Dermis microvascular lymphatic vessel endothelial cell (primary cell): Measurements from ENCODE around the gene RRP36. TPM values are rescaled to one million over a fixed set of nuclear protein-coding genes. Genes with fewer than 3 reads are reported as not detected.
"Not testable (repeated sequence)": the region's sequence is repeated elsewhere in the genome, so short reads cannot be mapped to it uniquely, and the experiment has no call there.

Source experiments
- DNase-seq, 2 donors: peaks; one replicate each; pipeline versions ENCODE4 v3.0.0 to v3.0.0-alpha.2; 2010; ENCODE audit warnings: low read depth in 2 of 2
- total RNA-seq: library from RNA; depleted of rRNA; stranded (reverse); fragments of >200 nt; gene quantifications from 2 replicates; pipeline ENCODE4 v1.2.1, GENCODE V29; 2014

The RRP36 gene
- total RNA-seq, 1 donor from 2014 or later: 84.3 TPM

DNA sequence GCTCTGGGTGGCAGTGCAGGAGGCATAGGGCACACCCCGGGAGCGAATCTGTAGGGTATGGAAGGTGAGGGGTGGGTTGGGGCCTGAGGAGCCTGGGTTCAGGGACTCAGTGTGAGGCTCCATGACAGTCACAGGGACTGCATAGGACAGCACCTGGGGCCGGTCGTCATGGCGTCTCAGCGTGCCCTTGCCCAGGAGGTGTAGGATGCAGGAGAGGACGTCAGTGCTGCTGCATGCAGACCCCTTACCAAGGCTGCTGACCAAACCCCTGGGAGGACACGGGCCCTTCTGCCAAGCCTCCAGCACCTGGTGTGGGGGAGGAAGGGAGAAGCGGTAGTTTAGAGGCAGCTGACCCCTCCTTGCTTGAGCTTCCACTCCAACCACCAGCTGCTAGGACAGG, 16.3 kb downstream of the RRP36 start:
- DNase-seq: no peak

DNA sequence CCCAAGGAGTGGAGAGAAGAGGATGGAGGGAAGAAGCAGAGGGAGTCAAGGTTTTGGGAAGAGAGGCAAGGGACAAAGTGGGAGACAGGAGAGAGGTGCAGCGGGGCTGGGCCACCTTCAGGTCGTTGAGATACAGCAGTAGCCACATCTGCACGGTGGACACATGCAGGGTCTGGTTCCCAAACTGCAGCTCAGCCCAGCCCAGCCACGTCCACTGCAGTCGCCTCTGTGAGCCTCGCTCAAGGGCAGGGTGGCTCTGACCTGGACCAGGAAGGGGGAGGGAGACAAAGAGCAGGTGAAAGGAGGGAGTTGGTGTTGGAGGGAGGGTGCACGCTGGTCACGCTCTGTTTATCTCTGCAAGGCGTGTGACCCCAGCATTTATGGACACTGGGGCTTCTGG, 17.3 kb downstream of the RRP36 start:
- no peak for DNase-seq

DNA sequence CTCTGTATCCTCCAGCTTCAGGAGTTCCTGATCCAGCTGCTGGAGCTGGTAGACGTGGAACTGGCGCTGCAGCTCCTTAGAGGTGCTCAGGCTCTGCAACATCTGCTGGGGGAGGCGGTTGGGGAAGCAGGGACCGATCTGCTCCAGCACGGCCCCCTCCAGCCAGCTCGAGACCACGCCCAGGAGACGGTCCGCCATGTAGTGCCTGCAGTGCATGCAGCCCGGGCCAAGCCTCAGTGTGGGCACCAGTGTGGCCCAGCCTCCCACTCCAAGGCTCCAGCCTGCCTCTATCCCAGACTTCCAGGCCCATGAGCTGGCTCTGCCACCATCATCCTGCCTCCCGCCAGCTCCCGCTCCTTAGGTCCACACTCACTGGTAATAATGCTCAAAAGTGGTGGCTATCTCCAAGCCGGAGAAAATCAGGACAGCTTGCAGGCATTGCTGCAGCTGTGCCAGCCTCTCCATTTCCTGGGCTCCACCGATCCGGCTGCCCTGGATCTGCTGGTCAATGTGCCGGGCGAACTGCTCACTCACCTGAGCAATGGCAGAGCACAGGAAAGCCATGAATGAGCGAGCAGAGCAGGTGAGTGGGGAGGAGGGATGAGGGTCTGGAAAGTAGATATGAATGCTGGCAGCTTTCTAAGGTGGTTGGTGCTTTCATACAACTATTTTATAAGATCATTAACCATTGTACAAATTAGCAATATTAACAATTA, 19.3 kb downstream of the RRP36 start:
- DNase-seq: no peak

DNA sequence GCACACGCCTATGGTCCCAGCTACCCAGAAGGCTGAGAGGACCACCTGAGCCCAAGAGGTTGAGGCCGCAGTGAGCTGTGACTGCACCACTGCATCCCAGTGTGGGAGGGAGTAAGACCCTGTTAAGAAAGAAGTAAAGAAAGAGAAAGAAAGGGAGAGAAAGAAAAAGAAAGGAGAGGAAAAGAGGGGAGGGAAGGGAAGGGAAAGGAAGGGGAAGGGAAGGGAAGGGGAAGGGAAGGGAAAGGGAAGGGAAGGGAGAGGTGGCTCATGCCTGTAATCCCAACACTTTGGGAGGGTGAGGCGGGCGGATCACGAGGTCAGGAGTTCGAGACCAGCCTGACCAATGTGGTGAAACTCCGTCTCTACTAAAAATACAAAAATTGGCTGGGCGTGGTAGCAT, 20.1 kb downstream of the RRP36 start:
- DNase-seq: not testable (repeated sequence)

DNA sequence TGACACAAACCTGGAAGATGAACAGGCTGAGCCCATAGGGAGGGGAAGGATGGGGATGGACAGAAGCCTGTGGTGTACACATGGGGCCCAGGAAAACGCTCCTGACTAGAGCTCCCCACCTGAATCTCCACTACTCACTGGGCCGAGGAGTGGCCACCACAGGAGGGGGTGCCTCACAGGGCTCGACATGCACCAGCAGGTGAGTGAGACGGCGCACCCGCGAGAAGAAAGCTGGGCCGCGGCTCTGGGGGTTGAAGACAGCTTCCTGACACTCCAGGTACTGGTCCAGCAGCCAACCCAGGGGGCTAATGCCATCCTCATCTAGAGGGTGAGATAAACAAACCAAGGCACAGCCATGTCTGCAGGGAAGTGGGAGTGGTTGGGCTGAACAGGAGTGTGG, 21.9 kb downstream of the RRP36 start:
- DNase-seq: no peak

DNA sequence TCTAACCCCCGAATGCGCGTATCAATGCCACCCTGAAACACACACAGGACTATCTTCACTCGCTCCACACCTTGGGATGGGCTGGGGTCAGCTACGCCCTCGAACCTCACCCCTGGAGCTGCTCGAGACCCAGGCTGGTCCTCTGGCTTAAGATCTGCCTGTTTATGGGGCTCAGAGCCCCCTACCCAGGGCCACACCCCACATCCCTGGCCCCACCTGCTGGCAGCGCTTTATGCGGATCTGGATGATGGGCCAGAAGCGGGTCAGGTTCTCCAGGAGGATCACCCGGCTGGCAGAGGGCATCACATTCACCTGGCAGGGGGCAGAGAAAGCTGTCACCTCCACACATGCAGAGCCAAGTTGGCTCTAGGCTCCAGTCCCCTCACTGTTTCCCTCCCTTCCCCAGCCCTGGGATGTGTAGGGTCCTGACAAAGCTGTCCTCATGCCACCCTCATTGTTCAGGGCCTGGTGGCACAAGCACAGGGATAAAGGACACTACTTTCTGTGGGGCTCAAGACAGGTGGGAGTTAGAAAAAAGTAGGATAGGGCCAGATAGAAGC, 24.0 kb downstream of the RRP36 start:
- no peak for DNase-seq

DNA sequence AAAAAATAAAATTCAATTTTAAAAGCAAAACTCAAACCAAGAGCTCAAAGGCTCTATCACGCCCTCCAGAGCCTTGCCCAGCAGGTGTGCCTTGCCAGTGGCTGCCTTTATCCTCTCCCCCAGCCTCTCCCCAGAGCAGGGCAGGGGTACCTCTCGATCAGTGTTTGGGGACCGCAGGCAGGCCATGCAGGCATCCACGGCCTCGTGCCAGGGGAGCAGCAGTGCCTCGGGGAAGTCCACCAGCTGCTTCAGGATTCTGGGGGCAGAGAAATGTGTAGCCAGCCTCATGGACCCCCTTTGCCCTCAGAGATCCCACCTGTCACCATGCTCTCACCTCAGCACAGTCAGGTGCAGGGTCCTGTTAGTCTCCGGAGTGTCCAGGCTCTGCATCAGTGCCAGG, 26.6 kb downstream of the RRP36 start:
- no peak for DNase-seq

DNA sequence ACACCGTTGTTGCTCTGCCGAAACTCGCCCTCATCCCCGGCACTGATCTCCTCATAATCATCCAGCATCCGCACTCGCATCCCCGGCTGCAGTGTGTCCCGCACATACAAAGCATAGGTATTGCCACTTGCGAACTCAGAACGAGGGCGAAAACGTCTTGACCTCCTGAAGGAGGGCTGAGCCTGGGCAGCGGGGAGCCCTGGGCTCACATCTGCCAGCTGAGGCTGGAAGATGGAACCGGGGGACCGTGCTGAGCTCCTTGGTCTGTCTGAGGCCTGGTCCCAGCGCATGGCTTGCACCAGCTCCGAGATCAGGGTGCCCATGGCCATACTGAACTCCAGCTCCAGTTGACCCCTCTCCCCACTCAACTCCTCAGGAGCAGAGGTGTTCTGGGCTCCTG, 29.6 kb downstream of the RRP36 start:
- no peak for DNase-seq

DNA sequence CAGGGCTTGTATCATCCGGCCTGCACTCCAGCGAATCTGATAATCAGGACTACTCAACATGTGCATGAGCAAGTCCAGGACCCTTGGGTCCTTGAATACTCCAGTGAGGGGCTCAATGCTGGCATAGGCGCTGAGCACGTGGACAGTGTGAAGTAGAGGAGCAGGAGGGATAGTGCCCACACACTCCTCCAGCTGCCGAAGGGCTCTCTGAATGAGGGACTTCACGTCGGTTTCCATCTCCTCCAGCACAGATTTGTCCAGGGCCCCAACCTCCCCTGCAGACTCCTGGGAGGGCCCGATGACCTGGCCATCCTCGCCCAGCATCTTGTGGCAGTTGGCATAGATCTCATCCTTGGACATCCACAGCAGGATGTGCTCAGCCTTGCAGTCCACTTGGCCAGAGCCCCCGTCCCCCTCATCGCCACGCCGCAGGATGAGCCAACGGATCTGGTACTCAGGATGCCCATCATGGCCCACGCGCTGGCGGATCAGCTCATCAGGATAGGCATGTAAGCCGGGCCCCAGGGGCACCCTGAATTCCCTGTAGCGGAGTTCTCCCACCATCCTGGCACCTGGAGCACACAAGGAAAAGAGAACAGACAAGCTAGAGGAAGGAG, 30.9 kb downstream of the RRP36 start:
- DNase-seq: no peak

DNA sequence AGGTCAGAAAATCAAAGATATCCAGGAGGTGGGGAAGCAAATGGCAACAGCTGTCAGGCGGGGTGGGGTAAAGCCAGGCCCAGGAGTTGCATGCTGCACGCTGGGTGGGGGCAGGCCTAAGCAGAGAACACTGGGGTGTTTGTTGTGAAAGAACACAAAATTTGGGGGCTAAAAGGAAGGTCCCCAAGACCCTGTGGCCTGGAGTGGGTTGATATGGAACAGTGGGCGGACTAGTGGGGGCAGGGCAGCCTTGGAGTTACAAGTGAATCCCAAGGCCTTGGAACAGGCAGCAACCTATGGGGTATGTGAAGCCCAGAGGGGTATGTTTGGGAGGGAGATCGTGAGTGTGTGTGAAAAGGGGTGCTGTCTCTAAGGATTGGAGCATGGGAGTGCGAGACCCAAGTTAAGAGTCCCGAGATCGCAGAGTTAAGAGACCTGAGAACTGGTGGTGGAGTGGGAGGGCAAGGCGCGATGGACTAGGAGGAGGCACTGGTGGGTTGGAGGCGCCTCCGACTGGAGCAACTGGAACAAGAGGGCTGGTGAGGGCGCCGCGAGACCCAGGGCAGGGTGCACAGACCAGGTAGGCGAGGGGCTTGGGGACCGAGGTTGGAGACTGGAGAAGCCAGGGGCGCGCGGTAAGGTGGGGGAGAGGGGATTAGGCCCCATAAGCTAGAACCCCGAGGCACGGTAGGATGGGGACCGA, 31.6 kb downstream of the RRP36 start:
- peak in 1 of 2 donors; percentile 39 for DNase-seq

DNA sequence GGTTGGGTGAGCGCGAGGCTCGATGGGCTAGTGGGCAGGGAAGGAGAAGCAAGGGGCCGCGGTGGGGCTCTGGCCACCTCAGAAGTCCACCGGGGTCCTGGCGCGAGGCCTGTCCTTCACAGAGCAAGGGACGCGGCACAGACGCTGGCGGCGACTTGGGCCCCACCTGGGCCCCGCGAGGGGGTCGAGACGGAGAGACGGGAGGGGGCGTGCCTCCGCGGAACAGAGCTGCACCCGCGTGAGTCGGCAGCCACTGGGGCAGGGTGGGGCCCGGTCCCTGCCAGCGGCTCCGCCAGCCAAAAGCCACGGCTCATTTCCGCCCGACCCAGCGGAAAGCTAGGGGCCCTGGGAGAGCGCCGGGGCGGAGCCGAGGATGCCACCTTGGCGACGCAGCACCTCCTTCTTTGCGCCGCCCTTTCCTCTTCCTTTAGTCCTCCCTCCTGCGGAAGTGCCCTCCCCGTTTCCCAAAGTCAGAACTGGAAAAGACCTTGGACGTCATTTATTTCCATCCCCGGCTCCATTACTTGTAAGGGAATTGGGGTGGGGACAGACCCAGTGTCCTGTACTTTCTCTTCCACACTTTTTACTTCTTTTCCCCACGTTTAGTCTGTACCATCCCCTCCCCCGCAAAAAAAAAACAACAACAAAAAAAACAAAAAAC, 32.3 kb downstream of the RRP36 start, which contains the start of gene CUL7:
Gene CUL7 (minus strand): TSS at position 307 of the 661 bp plus-strand sequence. CDS start 1,063 bp downstream, outside the sequence.
- peak; percentile 81 to 97 for DNase-seq

DNA sequence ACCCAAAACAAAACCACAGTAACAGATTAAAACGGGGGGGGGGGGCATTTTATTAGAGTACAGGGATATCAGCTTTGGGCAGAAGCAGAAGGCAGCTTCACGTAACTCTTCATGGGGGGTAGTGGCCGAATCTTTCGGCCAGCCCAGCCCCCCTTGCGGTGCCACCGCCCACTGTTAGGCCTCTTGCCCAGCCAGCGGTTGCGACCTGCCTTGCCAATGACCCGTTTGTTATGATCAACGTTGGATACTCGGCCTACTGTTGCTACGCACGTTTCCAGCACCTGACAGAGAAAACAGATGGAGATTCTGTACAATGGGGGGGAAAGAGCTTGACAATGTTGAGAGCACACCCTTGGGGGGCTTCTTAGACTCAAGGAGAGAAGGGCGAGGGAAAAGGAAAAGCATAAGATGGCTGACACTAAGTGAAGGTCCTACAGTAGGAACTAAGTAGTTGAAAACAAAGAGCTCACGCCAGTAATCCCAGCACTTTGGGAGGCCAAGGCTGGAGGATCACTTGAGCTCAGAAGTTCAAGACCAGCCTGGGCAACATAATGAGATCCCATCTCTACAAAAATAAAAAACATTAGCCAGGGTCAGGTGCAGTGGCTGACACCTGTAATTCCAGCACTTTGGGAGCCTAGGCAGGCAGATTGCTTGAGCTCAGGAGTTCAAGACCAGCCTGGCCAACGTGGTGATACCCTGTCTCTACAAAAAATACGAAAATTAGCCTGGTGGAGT, 33.0 kb downstream of the RRP36 start:
- peak; percentile 35 to 76 for DNase-seq

DNA sequence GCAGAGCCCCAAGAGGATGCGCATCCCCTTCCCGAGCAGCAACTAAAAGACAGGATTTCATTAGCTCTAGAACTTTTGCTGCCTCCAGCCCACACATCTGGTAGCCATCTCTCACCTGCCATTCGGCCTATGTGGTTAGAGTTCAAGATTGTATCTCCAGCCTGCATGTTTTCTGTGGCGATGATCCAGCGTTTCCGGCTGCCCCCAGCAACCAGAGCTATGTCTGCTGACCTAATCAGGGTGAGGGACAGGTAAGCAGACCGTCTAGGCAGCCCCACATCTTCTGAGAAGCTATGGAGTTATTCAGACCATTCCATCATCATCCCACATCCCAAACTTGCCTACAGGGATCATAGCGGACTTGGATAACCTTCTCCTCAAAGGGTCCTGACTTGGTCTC, 34.5 kb downstream of the RRP36 start:
- DNase-seq: no peak

DNA sequence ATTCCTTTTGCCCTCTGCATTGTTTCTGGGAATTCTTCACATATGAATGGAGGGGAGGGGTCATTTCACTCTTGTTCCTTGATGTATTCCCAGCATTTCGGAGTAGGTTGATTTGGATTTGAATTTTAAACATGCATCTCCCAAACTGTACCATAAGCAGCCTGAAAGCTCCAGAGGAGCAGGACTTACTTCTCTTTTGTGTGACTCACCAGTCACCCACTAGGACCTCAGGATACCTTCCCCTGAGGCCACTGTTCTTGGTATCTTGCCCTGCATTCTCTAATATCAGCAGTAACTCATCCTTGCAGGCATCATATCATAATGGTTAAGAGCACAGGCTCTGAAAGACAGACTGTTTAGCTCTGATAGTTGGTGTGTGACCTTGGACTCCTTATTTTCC, 37.1 kb downstream of the RRP36 start:
- DNase-seq: no peak

DNA sequence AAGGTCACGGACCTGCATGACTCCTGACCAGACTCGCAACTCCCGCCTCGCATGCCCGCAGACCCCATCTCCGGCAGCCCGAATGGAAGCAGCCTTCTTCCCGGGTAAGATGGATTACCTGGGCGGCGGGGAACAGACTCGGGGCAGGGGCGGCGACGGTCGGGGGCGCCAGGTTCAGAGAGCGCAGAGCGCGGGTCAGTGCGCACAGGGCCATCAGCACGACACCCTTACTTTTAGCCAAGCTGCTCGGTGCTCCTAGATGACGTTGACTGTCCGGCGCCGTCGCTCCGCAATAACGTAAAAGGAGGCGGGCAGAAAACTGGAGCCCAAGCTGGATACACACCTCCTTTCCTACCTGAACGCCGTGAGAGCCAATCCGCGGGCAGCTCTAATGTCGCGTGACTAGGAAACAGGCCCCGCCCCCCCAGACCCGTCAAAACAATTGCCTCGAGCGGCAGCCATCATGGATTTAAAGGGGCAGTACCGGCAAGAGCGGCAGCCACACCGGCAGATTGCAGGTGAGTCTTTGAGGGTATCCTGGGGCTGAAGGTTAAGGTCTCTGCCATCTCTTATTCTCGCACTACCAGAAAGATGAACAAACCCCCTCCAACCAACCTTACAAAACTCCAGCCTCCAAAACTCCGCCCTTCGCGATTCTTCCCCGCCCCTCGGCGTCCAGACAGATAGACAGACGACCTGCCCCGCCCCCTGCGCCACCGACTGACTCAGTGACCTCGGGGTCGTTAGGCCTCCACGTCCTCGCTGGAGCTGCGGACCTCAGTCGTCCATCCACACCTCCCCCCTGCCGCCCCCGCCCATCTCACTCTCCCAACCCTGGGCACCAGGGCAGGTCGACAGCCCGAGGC, 38.0 kb downstream of the RRP36 start, which contains the start of the genes KLC4 and MRPL2:
Gene KLC4 (plus strand): TSS at position 464 of the 866 bp plus-strand sequence. CDS start 1,705 bp downstream, outside the sequence.
Gene MRPL2 (minus strand): TSS at position 267 of the 866 bp plus-strand sequence. CDS start 53 bp downstream, at position 214.
- DNase-seq: peak; percentile 97 to 99

DNA sequence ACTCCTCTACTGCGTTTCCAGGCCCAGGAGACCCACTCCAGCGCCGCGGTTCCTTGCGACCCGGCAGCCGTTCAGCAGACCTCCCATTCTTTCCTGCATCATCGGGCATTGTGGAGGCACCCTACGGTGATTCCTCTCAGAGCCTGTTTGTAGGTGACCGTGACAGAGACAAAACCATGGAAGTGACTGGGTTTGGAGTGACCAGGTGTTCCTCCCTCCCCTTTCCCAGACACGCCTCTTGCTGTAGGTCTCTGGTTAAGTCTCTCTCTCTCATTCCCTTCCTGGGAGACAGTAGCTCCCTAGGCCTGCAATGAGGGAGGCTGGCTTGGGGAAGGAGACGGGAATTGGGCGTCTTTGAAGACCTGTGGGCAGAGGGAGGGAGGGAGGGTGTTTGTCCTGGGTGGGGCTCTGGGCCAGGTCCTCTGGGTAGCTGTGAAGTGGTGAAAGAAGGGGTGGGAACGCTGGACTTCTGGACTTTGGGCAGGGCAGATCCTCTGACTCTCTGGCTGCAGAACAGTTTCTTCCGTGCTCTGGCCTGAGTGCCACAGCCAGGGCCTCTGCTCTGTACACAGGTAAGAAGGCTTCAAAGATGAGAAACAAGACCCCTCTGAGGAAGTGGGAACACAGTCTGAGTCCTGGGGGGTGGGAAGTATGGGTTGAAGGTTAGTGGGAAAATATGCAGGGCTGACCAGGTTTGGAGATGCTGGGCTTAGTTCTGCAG, 38.8 kb downstream of the RRP36 start:
- DNase-seq: no peak

DNA sequence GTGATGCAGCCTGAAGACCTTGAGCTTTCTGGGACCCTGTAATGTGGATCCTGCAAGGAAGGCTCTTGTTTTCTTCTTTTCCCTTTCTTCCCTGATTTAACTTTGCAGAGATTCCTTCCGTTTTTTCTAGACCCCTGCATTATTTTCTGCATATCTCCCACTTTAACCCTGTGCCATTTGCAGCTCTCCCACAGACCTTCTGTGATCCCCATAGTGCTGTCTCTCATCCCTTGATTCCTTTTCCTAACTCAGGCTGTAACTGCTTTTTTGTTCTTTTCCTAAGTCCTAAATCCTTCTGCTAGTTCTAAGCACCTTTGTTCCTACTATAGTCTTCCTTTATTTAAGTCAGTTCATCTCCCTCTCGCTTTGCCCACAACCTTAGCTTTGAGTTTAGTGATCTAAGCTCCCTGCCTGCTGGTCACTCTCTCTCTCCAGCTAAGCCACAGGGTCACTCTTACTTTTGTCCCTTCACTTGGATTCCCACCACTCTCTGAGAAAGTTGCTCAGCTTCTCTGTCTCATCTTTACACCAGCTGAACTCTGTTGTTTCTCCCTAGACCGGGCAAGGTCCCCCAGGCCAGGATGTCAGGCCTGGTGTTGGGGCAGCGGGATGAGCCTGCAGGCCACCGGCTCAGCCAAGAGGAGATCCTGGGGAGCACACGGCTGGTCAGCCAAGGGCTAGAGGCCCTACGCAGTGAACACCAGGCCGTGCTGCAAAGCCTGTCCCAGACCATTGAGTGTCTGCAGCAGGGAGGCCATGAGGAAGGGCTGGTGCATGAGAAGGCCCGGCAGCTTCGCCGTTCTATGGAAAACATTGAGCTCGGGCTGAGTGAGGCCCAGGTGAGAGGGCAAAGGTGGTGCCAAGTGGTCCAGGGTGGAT, 39.6 kb downstream of the RRP36 start:
- no peak for DNase-seq

DNA sequence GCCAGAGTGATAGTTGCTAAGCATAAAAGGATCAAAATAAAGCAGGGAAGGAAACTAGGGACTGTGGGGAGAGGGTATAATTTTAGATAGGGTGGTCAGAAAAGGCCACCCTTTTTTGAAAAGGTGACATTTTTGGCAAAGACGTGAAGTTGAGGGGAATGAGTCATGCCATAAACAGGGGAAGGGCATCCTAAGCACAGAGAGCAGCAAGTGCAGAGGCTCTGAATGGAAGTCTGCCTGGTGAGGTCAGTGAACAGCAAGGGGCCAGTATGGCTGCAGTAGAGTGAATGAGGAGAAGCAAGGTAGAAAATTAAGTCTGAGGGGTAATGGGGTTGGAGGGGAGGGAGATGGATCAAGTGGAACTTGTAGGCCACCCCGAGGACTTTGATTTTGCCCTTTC, 40.4 kb downstream of the RRP36 start:
- no peak for DNase-seq
